Neural cell (in vitro differentiated cells): Measurements from ENCODE around the gene CNGA1.

Experiments
- EP300 ChIP-seq: fragments of 450-650 bp; conservative IDR thresholded peaks from 2 replicates; pipeline ENCODE4 v1.6.1; 2014; ENCODE audit warnings: antibody characterized with exemption, mild to moderate bottlenecking, moderate library complexity; ENCODE audit not compliant: poor library complexity, severe bottlenecking
- EZH2 ChIP-seq: fragments of 200-600, 300-800 bp; shearing (Covaris generic), sonication (generic); IDR thresholded peaks from 2 replicates; pipeline ENCODE4 v1.6.1; 2014; ENCODE audit warnings: antibody characterized with exemption, low read length, borderline replicate concordance, mild to moderate bottlenecking; ENCODE audit not compliant: insufficient read depth, poor library complexity, severe bottlenecking
- MXI1 ChIP-seq: fragments of 450-650 bp; conservative IDR thresholded peaks from 2 replicates; pipeline ENCODE4 v1.6.1; 2014; ENCODE audit warnings: antibody characterized with exemption, mild to moderate bottlenecking; ENCODE audit not compliant: poor library complexity, severe bottlenecking
- POLR2AphosphoS5 ChIP-seq: IDR thresholded peaks from 2 replicates; pipeline ENCODE4 v1.6.1; 2012
- RAD21 ChIP-seq: fragments of 450-650 bp; conservative IDR thresholded peaks from 2 replicates; pipeline ENCODE4 v1.6.1; 2014; ENCODE audit warnings: antibody characterized with exemption, mild to moderate bottlenecking, moderate library complexity
- REST ChIP-seq: IDR thresholded peaks from 2 replicates; pipeline ENCODE4 v1.6.1; 2012; ENCODE audit warnings: borderline replicate concordance
- SMC3 ChIP-seq: fragments of 450-650 bp; conservative IDR thresholded peaks from 2 replicates; pipeline ENCODE4 v1.6.1; 2014; ENCODE audit warnings: antibody characterized with exemption, mild to moderate bottlenecking, moderate library complexity; ENCODE audit not compliant: poor library complexity
- TAF1 ChIP-seq: IDR thresholded peaks from 2 replicates; pipeline ENCODE4 v1.6.1; 2012; ENCODE audit warnings: low read depth
- TF ChIP-seq, protein P1 (sequence below): fragments of 450-650 bp; IDR thresholded peaks from 2 replicates; pipeline ENCODE4 v1.5.1; 2014; ENCODE audit warnings: antibody characterized with exemption, mild to moderate bottlenecking, moderate library complexity; ENCODE audit not compliant: poor library complexity, severe bottlenecking

- TF ChIP-seq MXI1: no peak
- TF ChIP-seq, protein P1, sequence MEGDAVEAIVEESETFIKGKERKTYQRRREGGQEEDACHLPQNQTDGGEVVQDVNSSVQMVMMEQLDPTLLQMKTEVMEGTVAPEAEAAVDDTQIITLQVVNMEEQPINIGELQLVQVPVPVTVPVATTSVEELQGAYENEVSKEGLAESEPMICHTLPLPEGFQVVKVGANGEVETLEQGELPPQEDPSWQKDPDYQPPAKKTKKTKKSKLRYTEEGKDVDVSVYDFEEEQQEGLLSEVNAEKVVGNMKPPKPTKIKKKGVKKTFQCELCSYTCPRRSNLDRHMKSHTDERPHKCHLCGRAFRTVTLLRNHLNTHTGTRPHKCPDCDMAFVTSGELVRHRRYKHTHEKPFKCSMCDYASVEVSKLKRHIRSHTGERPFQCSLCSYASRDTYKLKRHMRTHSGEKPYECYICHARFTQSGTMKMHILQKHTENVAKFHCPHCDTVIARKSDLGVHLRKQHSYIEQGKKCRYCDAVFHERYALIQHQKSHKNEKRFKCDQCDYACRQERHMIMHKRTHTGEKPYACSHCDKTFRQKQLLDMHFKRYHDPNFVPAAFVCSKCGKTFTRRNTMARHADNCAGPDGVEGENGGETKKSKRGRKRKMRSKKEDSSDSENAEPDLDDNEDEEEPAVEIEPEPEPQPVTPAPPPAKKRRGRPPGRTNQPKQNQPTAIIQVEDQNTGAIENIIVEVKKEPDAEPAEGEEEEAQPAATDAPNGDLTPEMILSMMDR: no peak
- TF ChIP-seq REST: no peak
- TF ChIP-seq EP300: no peak
- TF ChIP-seq POLR2AphosphoS5: no peak
- TF ChIP-seq TAF1: no peak
- no peak for TF ChIP-seq RAD21
- TF ChIP-seq EZH2: no peak
- TF ChIP-seq SMC3: no peak
These were observed 3.7 kb downstream of the CNGA1 start for GRCh38 chr4:48012824-48013223.
